ENCODE data around the gene IFRD2.
"Not testable (repeated sequence)": the region's sequence is repeated elsewhere in the genome, so short reads cannot be mapped to it uniquely, and the experiment has no call there.

IFRD2 gene

DNA sequence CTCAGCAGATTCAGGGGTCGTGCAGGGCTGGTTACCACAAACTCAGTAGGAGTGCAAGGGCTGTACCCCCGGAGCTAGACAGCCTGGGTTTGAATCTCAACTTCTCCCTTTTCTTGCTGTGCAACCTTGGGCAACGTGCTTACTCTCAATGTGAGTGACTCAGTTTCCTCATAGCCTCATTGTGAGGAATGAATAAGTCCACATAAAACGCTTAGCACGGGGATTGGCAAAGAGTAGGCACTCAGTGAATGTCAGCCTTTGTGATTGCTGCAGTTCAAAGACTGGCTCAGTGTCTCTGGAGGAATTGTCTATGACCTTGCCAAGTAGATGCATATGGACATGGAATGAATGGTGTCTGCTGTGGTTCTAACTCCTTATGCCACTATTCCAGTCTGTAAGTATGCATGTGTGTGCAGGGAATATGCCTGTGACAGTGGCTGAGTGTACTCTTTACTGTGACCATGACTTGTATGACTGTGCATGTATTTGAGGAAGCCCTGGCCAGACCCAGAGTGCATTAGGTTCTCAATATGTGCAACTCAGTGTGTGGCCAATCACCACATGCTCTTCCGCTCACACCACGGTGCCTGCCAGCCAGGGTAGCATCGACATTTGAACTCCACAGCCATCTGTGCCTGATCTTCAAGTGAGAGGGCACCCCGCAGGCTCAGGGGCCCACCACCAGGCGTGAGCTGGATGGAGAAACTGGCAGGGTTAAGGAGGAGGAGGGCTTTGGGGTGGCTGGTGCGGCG, 7.9 kb upstream of the IFRD2 start:
- DNase-seq, result no peak

DNA sequence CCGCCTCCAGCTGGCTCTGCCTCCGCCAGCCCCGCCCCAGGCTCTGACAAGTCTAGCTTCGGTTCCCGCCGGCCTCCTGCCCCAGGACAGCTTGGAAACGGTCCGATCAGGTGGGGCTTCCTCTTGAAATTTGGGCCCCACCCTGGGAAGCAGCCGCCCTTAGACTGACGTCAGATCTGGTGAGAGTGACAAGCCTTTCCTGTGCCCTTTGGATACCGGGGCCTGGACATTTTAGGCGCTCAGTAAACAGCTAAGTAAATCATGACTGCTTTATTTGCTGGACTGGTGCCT, 7.4 kb upstream of the IFRD2 start:
- DNase-seq, result no peak

- peak; percentile 99 for DNase-seq
These were observed 6.8 kb upstream of the IFRD2 start, which contains the start of the genes HYAL3 and NAA80 for GRCh38 chr3:50298836-50299637. Gene HYAL3 (minus strand): TSS chr3:50299405. CDS start chr3:50295602, 3,803 bp downstream. Gene NAA80 (minus strand): TSS chr3:50299405. CDS start chr3:50297463, 1,942 bp downstream.

GRCh38 chr3:50297896-50298725, 5.9 kb upstream of the IFRD2 start:
- DNase-seq, result no peak

- no peak for DNase-seq
These were observed 5.2 kb upstream of the IFRD2 start for GRCh38 chr3:50297384-50297775.

DNA sequence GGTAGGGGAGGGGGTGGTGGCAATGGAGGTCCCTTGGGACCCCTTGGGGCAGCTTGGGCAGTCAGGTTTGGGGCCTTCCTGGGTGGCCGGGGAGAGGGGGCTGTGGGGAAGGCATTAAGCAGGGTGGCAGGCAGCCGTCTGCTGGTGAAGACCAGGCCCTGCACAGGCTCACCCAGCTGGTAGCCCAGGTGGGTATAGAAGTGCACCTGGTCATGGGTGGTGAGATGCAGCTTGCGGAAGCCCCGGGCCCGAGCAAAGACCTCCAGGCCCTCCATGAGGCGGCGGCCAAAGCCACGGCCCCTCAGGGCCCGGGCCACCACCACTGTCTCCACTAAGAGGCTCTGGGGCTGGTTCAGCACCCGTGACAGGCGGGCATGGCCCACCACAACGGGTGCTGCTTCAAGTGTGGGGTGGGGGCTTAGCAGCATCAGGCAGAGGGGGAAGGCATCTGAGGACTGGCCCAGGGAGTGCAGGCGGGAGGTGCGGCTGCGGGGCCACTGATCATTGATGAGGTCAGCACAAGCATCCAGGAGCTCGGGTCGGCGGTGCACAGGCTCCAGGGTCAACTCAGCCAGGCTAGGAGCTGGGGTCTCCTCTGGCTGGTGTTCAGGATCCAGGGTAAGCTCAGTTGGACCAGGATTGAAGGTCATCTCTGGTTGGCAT, 4.6 kb upstream of the IFRD2 start:
- no peak for DNase-seq

DNA sequence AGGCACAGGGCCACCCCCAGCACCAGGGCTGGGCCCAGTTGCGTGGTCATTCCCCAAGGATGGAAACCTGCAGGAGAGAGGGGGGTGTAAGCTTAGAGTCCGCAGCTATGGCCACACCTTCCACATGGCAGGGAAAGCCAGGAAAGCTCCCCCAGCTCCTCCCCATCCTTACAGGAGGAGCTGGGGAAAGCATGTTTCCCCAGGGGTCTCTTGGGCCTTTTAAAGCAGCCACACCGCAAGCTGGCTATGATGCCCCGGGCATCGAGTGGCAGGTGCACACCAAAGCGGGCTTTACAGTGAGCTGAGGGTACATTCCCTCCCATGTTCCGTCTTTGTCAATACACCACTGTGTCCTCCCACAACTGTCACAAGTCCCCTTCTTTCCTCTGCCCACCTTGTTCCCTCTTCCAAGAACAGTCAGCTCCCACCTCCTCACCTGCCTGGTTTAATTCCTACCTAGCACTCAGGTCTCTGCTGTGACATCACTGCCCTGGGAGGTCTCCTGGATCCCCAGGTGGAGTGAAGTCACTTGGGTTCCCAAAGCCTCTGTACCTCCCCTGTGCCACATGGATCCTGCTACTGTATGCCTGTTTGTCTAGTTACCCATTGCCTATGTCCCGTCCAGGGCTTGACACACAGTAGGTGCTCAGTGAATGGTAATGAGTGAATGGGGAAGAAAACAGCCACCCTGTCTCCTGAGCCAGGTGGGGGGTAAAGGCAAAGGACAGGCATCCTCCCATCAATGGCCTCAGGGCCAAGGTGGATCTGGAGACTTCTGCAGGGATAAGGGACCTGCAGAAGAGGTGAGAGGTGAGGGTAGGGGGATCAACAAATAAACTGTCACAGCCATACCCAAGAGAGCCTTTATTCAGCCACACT, 3.6 kb upstream of the IFRD2 start:
- DNase-seq, result no peak

- no peak for DNase-seq
These were observed 2.5 kb upstream of the IFRD2 start for GRCh38 chr3:50294492-50295403.

- no peak for DNase-seq
These were observed 1.9 kb upstream of the IFRD2 start for GRCh38 chr3:50294089-50294488.

DNA sequence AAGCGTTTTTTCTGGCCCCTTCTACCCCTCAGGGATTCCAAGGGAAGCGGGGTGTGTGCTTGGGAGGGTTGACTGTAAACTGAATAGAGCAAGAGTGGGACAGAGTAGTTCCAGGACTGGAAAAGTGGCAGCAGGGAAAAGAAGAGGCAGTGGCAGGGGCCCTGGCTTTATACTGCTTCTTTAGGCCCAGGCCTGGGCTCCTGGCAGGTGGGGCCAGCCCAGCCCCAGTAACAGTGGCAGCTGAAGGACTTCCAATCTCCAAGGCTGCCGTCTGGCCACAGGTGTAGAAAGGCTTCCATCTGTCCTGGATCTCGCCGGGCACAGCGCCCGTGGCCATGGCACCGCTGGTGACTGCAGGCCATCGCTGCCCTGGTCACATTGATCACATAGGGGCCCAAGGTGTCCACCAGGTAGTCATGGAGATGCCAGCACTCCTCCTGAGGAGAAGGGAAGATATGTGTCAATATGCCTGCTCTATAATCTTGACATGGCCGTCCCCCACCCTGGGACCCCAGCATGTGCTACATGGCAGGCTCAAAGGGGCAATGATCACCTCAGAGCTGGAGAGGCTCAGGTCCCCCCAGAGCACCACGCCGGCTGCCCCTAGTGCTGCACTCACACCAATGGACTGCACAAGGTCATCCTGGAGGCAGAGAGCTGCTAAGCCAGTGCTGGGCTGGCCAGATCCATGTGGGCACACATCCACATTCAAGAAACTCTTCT, 1.0 kb upstream of the IFRD2 start:
- no peak for DNase-seq

GRCh38 chr3:50290161-50290641, 2.0 kb downstream of the IFRD2 start:
- DNase-seq, result no peak

- DNase-seq, result no peak
These were observed 3.1 kb downstream of the IFRD2 start for GRCh38 chr3:50289130-50289529.

GRCh38 chr3:50288387-50289007, 3.7 kb downstream of the IFRD2 start:
- no peak for DNase-seq

DNA sequence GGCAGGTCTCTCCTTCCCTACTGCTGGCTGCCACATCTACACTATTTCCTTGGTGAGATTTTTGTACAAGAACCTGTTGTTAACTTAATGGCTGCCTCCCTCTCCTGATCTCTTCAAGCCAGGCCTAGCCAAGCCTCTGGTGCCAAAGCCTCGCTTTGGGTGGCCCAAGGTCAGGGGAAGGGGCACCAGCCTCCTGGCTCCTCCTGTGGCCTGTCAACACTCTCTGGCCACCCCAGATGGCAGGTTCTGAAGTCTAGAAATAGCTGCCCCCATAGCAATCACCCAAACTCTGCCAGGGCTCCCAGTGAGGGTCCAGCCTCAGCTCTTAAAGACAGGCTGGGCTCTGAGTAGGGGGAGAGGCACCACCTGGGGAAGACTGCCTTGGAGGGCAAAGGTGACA, 5.0 kb downstream of the IFRD2 start:
- DNase-seq, result no peak

GRCh38 chr3:50286322-50287227, 5.7 kb downstream of the IFRD2 start:
- DNase-seq, result no peak

GRCh38 chr3:50284121-50284520, 8.1 kb downstream of the IFRD2 start:
- DNase-seq, result not testable (repeated sequence)

DNA sequence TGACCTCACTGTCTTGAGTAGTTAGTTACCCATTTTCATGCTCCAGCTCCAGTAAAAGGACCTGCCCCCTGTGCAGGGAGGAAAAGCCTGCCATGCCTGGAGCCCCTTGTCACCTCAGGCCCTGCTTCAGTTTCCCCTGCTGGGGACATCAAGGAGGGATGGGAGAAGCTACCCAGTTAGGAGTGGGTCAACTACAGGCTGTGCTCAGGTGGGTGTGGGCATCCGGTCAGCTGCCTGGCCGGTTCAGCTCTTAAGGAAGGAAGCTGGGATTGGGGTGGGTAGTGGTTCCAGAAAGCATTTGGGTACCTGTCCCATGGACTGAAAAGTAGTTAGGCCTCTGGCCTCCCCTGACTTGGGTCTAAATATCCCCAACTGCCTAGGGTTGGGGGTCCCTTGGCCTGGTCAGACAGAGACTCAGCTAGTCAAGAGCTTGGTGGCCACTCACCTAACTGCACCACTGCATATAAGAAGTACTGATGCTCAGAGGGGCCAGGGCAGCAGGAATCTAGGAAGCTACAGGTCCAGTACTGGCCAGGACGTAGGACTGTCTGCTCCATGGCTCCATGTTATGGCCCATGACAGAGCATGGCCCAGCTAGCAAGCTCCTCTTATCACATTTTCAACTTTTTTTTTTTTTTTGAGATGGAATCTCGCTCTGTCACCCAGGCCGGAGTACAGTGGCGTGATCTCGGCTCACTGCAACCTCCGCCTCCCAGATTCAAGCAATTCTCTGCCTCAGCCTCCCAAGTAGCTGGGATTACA, 12.8 kb downstream of the IFRD2 start:
- DNase-seq, result no peak

DNA sequence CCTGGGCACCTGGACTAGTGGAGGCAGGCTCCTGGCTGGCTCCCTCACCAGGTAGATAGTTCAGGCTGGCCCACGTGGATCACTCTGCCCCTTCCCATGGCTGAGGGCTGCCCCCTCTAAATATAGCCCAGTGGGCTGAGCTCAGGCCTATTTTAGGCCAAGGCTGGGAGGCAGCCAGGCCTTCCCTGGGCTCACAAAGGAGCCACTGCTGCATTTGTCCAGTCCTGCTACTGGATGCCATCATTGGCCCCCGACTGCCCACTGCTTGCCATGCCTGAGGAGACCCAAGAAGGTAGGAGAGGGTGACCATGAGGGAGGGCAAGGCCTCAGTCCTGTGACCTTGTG, 13.4 kb downstream of the IFRD2 start, which contains the start of gene LSMEM2:
LSMEM2 (plus strand) TSS at position 208 of the 345 bp plus-strand sequence; CDS start at position 235, 27 bp downstream.
- no peak for DNase-seq
